Lung (tissue), 12 donors: ENCODE results near the gene EIF4A2. TPM values are rescaled to one million over a fixed set of nuclear protein-coding genes. Genes with fewer than 3 reads are reported as not detected.

Source experiments
- ATAC-seq: fragments of 200-7000 bp; cut with Tn5 transposase; one replicate; pipeline ENCODE4 v1.9.1; 2020; ENCODE audit warnings: moderate number of reproducible peaks; ENCODE audit not compliant: insufficient read depth, low FRiP score
- DNase-seq, 3 donors: peaks; one replicate each; pipeline ENCODE4 v3.0.0-alpha.2; 2013 to 2017
- H3K27ac ChIP-seq, 2 donors: one replicate each; pipeline ENCODE4 v1.5.1; 2013; ENCODE audit warnings: mild to moderate bottlenecking in 2 of 2, moderate library complexity in 2 of 2, control low read depth in 1 of 2, inconsistent platforms in 1 of 2, low read depth in 1 of 2, low read length in 1 of 2
- H3K27me3 ChIP-seq, 3 donors: one replicate each; pipeline ENCODE4 v1.5.1; 2013; ENCODE audit warnings: low read length in 2 of 3; ENCODE audit not compliant: control insufficient read depth in 3 of 3, insufficient read depth in 3 of 3
- H3K36me3 ChIP-seq, 4 donors: one replicate each; pipeline ENCODE4 v1.5.1; 2013; ENCODE audit warnings: low read length in 4 of 4, mild to moderate bottlenecking in 1 of 4, moderate library complexity in 1 of 4; ENCODE audit not compliant: control insufficient read depth in 4 of 4, insufficient read depth in 4 of 4
- H3K4me1 ChIP-seq, 5 donors: one replicate each; pipeline ENCODE4 v1.5.1; 2013; ENCODE audit warnings: low read length in 5 of 5, mild to moderate bottlenecking in 2 of 5, moderate library complexity in 1 of 5; ENCODE audit not compliant: control insufficient read depth in 5 of 5, insufficient read depth in 5 of 5
- H3K4me3 ChIP-seq: one replicate; pipeline ENCODE4 v1.5.1; 2013; ENCODE audit warnings: mild to moderate bottlenecking, control low read depth, moderate library complexity
- H3K9ac ChIP-seq, 2 donors: one replicate each; pipeline ENCODE4 v1.5.1; 2013; ENCODE audit warnings: low read length in 2 of 2, control low read depth in 1 of 2; ENCODE audit not compliant: insufficient read depth in 1 of 2
- H3K9me3 ChIP-seq, 4 donors: one replicate each; pipeline ENCODE4 v1.5.1; 2013; ENCODE audit warnings: low read length in 3 of 4, mild to moderate bottlenecking in 1 of 4, moderate library complexity in 1 of 4; ENCODE audit not compliant: control insufficient read depth in 4 of 4, insufficient read depth in 3 of 4
- CTCF ChIP-seq: IDR thresholded peaks from 2 replicates; pipeline ENCODE4 v1.5.1; 2012; ENCODE audit warnings: mild to moderate bottlenecking; ENCODE audit errors: control extremely low read depth, extremely low read depth
- WGBS, 2 donors: extraction: QIAGEN DNeasy Blood & Tissue Kit; methylation state at CpG; one replicate each; pipeline ENCODE4 v1.1.7; 2013; 5-methylcytosine and 5-hydroxymethylcytosine counted together
- polyA plus RNA-seq, 2 donors: library from polyadenylated mRNA; stranded (reverse); fragments of 200-250 nt; gene quantifications; one replicate each; pipeline ENCODE4 v1.2.1, GENCODE V29; 2013
- total RNA-seq, 2 donors: library from RNA; depleted of rRNA in 1 of 2; stranded (reverse); fragments of >200 nt in 1 of 2; gene quantifications; one replicate each; pipeline ENCODE4 v1.2.1, GENCODE V29; 2014 to 2021
- donor health status: control.
- donor health status: control.
- donor health status: Bipolar disorder and iron deficiency.
- donor health status: healthy.
- donor health status: DM: yes; HTN: yes; CAD: no.

Gene EIF4A2
- total and polyA plus RNA-seq, 4 donors = 235 to 683 (median 312) TPM

- DNase-seq = no peak
- peaks cover 0 to 8% (median 0%) of the 10 kb centered on the region in 5 donors for H3K4me1 ChIP-seq
- 82 to 95% methylated on average over 2 of the region's 2 CpGs for WGBS, 2 donors
- H3K27ac ChIP-seq = no peak overlapping the region
- ATAC-seq = no peak
- peaks cover 0 to 2% (median 0%) of the 10 kb centered on the region in 4 donors for H3K9me3 ChIP-seq
- TF ChIP-seq CTCF = no peak
- H3K36me3 ChIP-seq = no peaks in the 10 kb centered on the region
- no peak overlapping the region for H3K4me3 ChIP-seq
- H3K27me3 ChIP-seq = peaks cover 0 to 46% (median 40%) of the 10 kb centered on the region in 3 donors
- H3K9ac ChIP-seq = no peak overlapping the region
Observed at GRCh38 chr3:186823386-186823785, 40.0 kb downstream of the EIF4A2 start.

DNA sequence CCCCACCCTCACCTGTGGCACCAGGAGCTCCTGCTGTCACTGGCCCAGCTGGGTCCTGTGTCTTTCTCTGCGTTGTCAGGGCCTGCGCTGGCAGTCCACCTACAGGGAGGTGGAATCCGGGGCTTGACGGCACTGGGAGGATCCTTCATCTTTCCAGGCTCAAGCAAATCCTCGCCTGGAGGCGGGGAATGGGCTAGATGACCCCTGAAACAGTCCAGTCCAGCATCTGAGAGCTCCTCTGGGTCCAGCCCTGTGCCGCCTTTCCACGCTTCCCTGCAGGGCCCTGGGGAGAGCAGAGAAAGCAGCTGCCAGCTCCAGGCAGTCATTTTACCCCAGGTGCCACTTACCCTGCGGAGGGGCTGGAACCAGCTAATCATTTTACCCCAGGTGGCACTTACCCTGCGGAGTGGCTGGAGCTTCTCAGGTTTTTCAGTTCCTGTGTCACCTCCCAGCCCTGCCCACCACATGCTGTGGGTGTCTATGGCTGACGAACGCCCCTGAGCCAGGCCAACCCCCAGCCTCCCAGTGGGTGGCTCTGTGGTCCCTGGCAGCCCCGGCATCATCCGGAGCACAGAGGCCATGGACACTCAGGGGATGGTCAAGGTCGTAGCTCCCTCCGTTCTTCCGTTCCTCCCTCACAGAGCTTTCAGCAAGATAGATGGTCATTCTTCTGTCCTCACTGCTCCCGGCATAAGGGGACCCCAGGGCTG lies 41.2 kb downstream of the EIF4A2 start:
- DNase-seq (no peak), ATAC-seq (no peak)
- no peak for TF ChIP-seq CTCF
- 48 to 53% methylated on average over 18 of the region's 18 CpGs for WGBS, 2 donors
- Histone ChIP-seq H3K36me3 (no peaks in the 10 kb centered on the region), H3K4me3 (no peak overlapping the region), H3K27me3 (peaks cover 0 to 58% (median 52%) of the 10 kb centered on the region in 3 donors), H3K27ac (no peak overlapping the region), H3K9ac (no peak overlapping the region), H3K9me3 (peaks cover 0 to 2% (median 0%) of the 10 kb centered on the region in 4 donors), H3K4me1 (peaks cover 0 to 8% (median 0%) of the 10 kb centered on the region in 5 donors)

- no peak overlapping the region for H3K9ac ChIP-seq
- WGBS, 2 donors = 4 to 11% methylated on average over 22 to 23 of the region's 23 CpGs
- H3K9me3 ChIP-seq = peaks cover 0 to 2% (median 0%) of the 10 kb centered on the region in 4 donors
- no peak overlapping the region for H3K27ac ChIP-seq
- peaks cover 0 to 8% (median 0%) of the 10 kb centered on the region in 5 donors for H3K4me1 ChIP-seq
- peaks cover 0 to 66% (median 60%) of the 10 kb centered on the region in 3 donors for H3K27me3 ChIP-seq
- H3K36me3 ChIP-seq = no peaks in the 10 kb centered on the region
- ATAC-seq (peak; percentile 9), DNase-seq (peak; percentile 26 to 44 (median 30))
- no peak for TF ChIP-seq CTCF
- no peak overlapping the region for H3K4me3 ChIP-seq
Observed at GRCh38 chr3:186825294-186825821, 42.0 kb downstream of the EIF4A2 start.
